DOHH2 (cell line): Measurements from ENCODE around the gene SAMHD1.

ENCODE experiments used
- CTCF ChIP-seq: fragments of 200-600 bp; sonication (generic); IDR thresholded peaks from one replicate; pipeline ENCODE4 v1.5.1; 2014; ENCODE audit warnings: antibody characterized with exemption, mild to moderate bottlenecking, low read depth, low read length; ENCODE audit not compliant: poor library complexity, severe bottlenecking
- EZH2phosphoT487 ChIP-seq: fragments of 200-600 bp; sonication (generic); IDR thresholded peaks from 2 replicates; pipeline ENCODE4 v1.6.1; 2017; ENCODE audit warnings: borderline replicate concordance, mild to moderate bottlenecking, antibody characterized with exemption, low read length, moderate library complexity, mixed read lengths

GRCh38 chr20:36887752-36888090 is 63.8 kb downstream of the SAMHD1 start:
- no peak for TF ChIP-seq CTCF
- no peak for TF ChIP-seq EZH2phosphoT487
